Measurements from ENCODE around the gene FAP.

GRCh38 chr2:162155093-162155492, 88.2 kb downstream of the FAP start:
- TF ChIP-seq CTCF (IDR thresholded peaks at IDR 0.05) (no peak), POLR2A (IDR thresholded peaks at IDR 0.05) (no peak)
